Fibroblast of lung (primary cell): ENCODE results near the gene FGF22.

Source experiments
- CTCF ChIP-seq, 2 donors: IDR thresholded peaks in 1 of 2; conservative IDR thresholded peaks in 1 of 2; 1 replicate in 1 of 2; 2 replicates in 1 of 2; pipeline ENCODE4 v1.5.1; 2011 to 2012; ENCODE audit warnings: low read length in 2 of 2, control low read depth in 1 of 2, inconsistent platforms in 1 of 2, low read depth in 1 of 2, mild to moderate bottlenecking in 1 of 2
- EZH2 ChIP-seq: IDR thresholded peaks from 2 replicates; pipeline ENCODE4 v1.5.1; 2012; ENCODE audit warnings: low read length, control low read depth, mild to moderate bottlenecking; ENCODE audit errors: missing control alignments

DNA sequence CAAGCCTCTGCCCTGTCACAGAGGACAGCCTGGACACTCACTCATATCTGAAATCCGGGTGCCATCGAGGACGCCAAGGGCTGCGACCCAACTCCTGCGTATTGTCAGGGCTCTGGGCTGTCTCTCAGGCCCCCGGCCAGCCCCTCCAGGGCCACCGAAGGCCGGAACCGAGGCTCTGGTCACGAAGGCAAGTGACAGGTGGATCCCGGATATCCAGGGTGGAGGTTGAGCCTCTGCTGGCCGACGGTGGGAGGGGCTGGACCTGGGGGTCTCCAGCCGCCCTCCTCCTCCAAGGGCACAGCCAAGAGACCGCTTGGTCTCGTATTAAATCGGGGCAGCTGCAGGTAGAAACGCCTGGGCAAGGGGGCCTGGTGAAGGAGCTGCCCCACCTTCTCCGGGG, 17.9 kb downstream of the FGF22 start:
- no peak for TF ChIP-seq CTCF (conservative IDR thresholded peaks at IDR 0.05 in 1 of 2, IDR thresholded peaks at IDR 0.05 in 1 of 2; ENCODE audit: low read depth in 1 of 2, low read length in 2 of 2)
- no peak for TF ChIP-seq EZH2
